Measurements from ENCODE around the gene TCAF1.

Gene TCAF1

GRCh38 chr7:143901668-143902331, at the start of gene TCAF1:
TSS of gene TCAF1 (minus strand) at chr7:143902176. CDS start at chr7:143876608, 25,568 bp downstream.
- peak; percentile 97 for DNase-seq (ENCODE audit: low spot score)

- no peak for DNase-seq (ENCODE audit: low spot score)
These were observed 46.8 kb upstream of the TCAF1 start for GRCh38 chr7:143948733-143949132.

GRCh38 chr7:143947111-143947510, 45.1 kb upstream of the TCAF1 start:
- DNase-seq (ENCODE audit: low spot score) = no peak

GRCh38 chr7:143945423-143945822, 43.4 kb upstream of the TCAF1 start:
- no peak for DNase-seq (ENCODE audit: low spot score)

- DNase-seq (ENCODE audit: low spot score) = no peak
These were observed 36.6 kb upstream of the TCAF1 start for GRCh38 chr7:143938379-143939243.

- DNase-seq (ENCODE audit: low spot score) = peak; percentile 33
These were observed 34.4 kb upstream of the TCAF1 start for GRCh38 chr7:143936087-143937009.

- peak; percentile 11 for DNase-seq (ENCODE audit: low spot score)
These were observed 32.8 kb upstream of the TCAF1 start, which contains the start of gene OR2F2 for GRCh38 chr7:143934526-143935325. TSS of gene OR2F2 (plus strand) at chr7:143935233. CDS start at chr7:143935233, 0 bp downstream.

GRCh38 chr7:143931739-143932138, 29.8 kb upstream of the TCAF1 start:
- no peak for DNase-seq (ENCODE audit: low spot score)

- no peak for DNase-seq (ENCODE audit: low spot score)
These were observed 27.4 kb upstream of the TCAF1 start for GRCh38 chr7:143929224-143929920.

GRCh38 chr7:143924851-143925250, 22.9 kb upstream of the TCAF1 start:
- DNase-seq (ENCODE audit: low spot score) = no peak

GRCh38 chr7:143914938-143915652, 13.1 kb upstream of the TCAF1 start:
- DNase-seq (ENCODE audit: low spot score) = no peak

- DNase-seq (ENCODE audit: low spot score) = no peak
These were observed 12.1 kb upstream of the TCAF1 start for GRCh38 chr7:143913945-143914615.

- no peak for DNase-seq (ENCODE audit: low spot score)
These were observed 8.7 kb upstream of the TCAF1 start for GRCh38 chr7:143910473-143911248.

- no peak for DNase-seq (ENCODE audit: low spot score)
These were observed 7.9 kb upstream of the TCAF1 start for GRCh38 chr7:143909863-143910262.

GRCh38 chr7:143908120-143908519, 6.1 kb upstream of the TCAF1 start:
- DNase-seq (ENCODE audit: low spot score) = no peak

GRCh38 chr7:143906895-143907294, 4.9 kb upstream of the TCAF1 start:
- no peak for DNase-seq (ENCODE audit: low spot score)

- DNase-seq (ENCODE audit: low spot score) = no peak
These were observed 4.2 kb upstream of the TCAF1 start for GRCh38 chr7:143906151-143906550.

GRCh38 chr7:143905509-143905908, 3.5 kb upstream of the TCAF1 start:
- no peak for DNase-seq (ENCODE audit: low spot score)

Measured in AG08396 (cell line).